NCI-H446 (cell line): Measurements from ENCODE around the gene LRIT1.
A peak's percentile ranks its signal among the peaks of the same experiment; 100 is the strongest.

ENCODE experiments used
- DNase-seq, 2 experiments: peaks; one replicate each; lab custom pipeline; 2025; lab: John Stamatoyannopoulos, UW

Gene LRIT1

GRCh38 chr10:84254552-84255478 lies 13.5 kb upstream of the LRIT1 start:
- DNase-seq, result no peak

DNA sequence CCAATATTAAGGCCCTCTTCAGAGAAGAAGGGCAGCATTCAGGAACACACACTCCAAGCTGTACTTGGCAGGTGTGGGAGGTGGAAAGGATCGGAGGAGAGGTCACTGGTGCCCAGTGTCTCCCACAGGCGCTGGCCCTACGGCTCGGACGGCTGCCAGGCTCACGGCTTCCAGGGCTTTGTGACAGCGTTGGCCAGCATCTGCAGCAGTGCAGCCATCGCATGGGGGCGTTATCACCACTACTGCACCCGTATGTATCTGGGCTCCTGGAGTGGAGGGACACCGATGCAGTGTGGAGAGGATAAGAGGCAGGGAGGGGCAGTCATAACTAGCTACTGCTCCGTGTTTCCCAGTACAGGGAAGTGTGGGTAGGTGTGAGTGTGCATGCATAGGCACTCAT lies 7.4 kb upstream of the LRIT1 start:
- DNase-seq, result no peak

DNA sequence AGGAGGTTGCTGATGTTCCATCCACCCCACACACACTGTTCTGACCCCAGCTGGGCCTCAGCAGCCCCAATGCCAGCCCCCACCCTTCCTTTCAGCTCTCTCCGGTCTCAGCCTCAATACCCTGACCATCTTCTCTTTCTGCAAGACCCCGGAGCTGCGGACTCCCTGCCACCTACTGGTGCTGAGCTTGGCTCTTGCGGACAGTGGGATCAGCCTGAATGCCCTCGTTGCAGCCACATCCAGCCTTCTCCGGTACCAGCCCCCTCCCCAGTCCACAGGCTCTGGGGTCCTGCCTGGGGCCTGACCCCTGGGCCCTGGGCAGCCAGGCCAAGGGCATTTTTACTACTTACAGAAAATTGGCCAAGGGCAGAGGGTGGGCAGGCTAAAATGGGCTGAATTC lies 6.2 kb upstream of the LRIT1 start:
- DNase-seq, result no peak

- DNase-seq, result peak; percentile 55 to 84
Measured at GRCh38 chr10:84244651-84245270, 3.4 kb upstream of the LRIT1 start, which contains the start of gene RGR. RGR (plus strand) TSS chr10:84245053; CDS start chr10:84245091, 38 bp downstream.

- DNase-seq, result no peak
Measured at GRCh38 chr10:84243759-84244158, 2.4 kb upstream of the LRIT1 start.

- no peak for DNase-seq
Measured at GRCh38 chr10:84238909-84239308, 2.4 kb downstream of the LRIT1 start.

DNA sequence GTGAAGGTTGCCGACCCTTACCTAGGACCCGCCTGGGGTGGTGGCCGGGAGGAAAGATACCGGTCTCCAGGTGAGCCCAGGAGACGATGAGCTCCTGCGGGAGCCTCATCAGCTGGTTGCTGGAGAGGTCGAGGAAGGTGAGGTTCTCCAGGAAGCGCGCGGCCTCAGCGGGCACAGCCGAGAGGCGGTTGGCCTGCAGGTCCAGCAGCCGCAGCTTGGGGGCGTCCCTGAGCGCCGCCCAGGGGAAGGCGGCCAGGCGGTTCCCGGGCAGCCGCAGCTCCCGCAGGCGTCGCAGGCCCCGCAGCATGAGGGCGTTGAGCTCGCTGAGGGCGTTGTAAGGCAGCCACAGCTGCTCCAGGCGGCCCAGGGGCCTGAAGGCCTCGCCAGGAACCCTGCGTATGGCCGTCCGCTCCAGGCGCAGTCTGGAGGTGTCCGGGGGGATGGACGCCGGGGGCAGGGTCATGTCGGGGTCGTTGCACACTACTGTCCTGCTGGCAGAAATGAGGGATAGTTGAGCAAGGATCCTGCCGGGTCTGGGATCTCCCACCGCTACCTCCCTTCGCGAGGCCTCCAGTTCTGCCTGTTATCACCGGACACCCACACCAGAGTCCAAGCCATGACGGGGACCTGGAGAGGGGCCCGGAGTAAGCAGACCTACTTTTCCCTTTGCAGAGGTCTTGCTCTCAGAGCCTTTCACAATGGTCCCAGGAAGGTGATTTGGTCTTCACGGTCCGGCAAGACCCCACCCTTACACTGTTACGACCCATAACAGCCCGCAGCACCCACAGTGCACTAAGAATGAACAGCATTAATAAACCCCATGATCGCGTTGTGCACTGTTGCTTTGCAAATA lies 3.9 kb downstream of the LRIT1 start:
- no peak for DNase-seq

DNA sequence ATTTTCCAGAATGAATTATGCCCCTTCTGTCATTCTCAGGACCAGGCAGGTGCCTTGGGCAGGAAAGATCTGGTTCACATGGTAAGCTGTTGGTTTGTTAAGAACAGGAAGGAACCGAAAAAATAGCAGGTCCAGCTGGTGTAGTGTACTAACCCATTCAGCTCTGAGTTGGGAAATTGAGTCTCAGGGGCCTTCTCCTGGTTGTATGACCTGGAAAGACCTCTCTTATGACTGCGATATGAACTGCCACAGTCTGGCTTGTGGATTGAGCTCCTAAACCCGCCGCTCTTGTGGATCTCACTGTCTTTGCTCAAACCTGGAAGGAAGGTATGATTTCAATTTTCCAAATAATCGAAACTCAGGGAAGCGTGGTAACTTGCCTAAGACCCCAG lies 4.5 kb downstream of the LRIT1 start:
- no peak for DNase-seq

DNA sequence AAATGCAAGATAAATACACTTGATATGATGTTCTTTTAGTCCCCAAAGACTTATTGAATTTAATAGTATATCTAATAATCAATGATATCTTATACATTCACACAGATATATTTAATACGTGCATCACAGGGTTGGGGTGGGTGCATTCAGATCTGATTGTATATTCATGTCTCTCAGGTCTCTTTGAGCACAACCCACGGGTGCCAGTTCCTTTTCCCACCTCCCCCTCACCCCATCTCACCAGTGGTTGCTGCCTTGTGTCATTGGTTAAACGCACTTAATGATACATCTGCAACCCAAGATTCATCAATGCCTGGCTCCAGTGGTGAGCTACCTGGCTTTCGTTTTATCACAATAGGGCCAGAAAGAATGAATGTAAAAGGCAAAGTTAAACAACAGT lies 6.2 kb downstream of the LRIT1 start:
- DNase-seq, result no peak

GRCh38 chr10:84234479-84234878 lies 6.9 kb downstream of the LRIT1 start:
- no peak for DNase-seq

- no peak for DNase-seq
Measured at GRCh38 chr10:84233940-84234339, 7.4 kb downstream of the LRIT1 start.

DNA sequence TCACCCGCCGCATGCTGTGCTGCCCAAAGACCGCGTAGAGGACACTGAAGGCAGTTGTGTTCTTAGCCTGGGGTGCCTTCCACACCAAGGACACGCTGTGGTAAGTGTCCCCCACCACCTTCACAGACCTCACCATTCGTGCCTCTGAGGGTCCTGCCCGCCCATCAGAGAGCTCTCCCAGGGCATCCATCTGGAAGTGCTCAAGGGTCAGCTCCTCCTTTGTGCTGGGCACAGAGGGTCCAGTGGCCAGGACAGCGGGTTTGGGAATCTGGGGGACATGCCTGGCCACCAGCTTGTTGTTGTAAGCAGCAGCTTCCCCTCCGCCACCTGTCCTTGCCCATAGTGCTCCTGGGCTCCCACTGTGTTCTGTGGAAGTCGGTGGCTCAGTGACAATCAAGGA lies 9.0 kb downstream of the LRIT1 start:
- DNase-seq, result no peak

DNA sequence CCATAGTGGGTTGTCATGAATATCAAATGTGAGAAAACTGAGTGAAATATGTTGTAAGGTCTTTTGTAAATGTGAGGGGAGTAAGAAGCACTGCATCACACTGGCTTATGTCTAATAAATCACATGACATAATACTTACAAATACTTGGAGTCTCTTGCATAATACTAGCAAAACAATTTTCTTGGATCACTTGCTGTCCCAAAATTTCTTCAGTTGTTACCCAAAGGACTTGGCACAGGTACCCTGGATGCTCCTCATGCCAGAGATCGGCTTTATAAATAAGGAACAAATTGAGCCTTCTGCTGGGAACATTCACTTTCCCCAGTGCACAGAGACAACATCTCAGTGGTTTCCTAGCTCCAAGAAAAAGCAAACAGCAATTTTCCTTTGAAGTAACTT lies 11.0 kb downstream of the LRIT1 start:
- no peak for DNase-seq

DNA sequence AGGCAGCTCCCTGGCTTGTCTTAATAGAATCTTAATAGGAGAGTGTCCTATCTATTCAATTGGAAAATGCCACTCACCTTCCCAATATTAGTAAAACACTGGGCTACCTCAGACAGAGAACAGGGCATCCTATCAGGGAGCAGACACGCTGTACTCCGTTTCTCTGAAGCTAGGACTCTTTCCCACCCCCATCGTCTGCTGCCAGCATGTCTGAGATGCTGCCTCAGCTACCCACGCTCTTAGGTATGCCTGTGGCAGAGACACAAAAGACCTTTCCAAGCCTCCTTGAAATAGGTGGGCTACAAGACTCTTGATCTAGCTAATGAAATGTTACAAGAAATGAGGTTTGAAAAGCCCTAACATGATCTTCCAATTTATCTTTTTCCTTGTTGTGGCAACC lies 13.5 kb downstream of the LRIT1 start:
- no peak for DNase-seq

DNA sequence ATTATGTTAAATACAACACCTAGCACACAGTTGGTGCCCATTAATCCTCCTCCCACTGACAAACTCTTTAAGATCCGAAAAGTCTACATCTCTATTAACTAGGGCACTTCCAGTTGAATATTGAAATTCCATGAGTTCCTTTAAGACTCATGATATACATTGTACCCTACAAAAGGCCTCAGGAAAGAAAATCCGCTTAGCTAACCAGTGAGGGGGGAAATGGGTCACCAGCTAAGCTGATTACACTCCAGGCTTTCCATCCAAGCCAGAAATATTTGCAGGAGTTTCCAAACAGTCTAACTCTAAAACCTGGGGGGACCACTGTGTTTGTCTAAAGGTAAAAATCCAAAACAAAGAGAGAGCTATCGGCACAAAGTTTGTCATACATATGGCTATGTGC lies 14.7 kb downstream of the LRIT1 start:
- DNase-seq, result no peak

- no peak for DNase-seq
Measured at GRCh38 chr10:84225427-84226173, 15.7 kb downstream of the LRIT1 start, which contains the start of gene LRIT2. LRIT2 (minus strand) TSS chr10:84225544; CDS start chr10:84225520, 24 bp downstream.

- DNase-seq, result no peak
Measured at GRCh38 chr10:84224411-84225028, 16.8 kb downstream of the LRIT1 start.

GRCh38 chr10:84221916-84222315 lies 19.4 kb downstream of the LRIT1 start:
- no peak for DNase-seq

DNA sequence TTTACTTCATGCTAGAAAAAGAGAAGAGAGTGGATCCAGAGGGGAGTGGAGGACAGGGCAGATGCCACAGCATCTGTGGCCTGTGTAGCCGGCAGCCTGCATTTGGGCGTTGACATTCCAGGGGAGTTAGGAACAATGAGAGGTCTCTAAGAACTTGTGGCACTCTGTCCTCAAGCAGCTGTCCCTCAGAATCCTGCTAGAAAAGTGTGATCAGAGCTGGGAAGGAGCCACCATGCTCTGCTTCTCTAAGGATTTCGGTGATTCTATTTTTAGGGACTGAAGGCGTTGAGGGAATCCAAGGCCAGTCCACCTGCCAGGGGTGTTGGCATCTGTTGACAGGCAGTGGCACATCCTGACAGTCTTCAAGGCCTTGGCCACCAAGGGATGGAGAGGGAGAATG lies 23.6 kb downstream of the LRIT1 start:
- no peak for DNase-seq

DNA sequence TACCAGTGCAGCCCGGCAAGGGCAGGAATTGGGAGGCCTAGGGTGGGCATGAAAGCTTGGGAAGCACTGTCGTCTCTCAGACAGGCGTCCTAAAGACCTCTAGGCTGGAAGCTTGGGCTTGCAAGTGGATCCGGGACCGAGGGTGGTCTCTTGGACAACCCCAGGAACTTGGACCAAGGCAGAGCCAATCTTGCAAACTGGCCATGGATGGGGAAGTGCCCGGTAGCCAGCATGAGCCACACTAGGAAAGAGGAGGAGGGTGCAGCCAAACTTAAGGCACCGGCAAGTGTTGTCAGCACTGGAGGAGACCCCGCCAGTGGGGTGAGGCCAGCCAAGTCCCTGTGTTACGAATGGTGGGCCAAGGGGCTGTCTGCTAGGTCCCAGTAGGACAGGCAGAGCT lies 24.5 kb downstream of the LRIT1 start:
- no peak for DNase-seq

- DNase-seq, result peak in 1 of 2 experiments; percentile 8
Measured at GRCh38 chr10:84214612-84215235, 26.6 kb downstream of the LRIT1 start.
